HG03108 (cell line): ENCODE results near the gene UBQLN3.

Source experiments
- ATAC-seq: cut with Tn5 transposase; IDR thresholded peaks from one replicate; pipeline ENCODE4 v1.9.1; 2021; ENCODE audit warnings: moderate library complexity; ENCODE audit not compliant: unreplicated experiment

The UBQLN3 gene

GRCh38 chr11:5509803-5510202 is at the start of gene UBQLN3:
Gene UBQLN3, minus strand, starts transcription at chr11:5509957. Its CDS starts 399 bp downstream, at chr11:5509558.
- ATAC-seq: no peak

DNA sequence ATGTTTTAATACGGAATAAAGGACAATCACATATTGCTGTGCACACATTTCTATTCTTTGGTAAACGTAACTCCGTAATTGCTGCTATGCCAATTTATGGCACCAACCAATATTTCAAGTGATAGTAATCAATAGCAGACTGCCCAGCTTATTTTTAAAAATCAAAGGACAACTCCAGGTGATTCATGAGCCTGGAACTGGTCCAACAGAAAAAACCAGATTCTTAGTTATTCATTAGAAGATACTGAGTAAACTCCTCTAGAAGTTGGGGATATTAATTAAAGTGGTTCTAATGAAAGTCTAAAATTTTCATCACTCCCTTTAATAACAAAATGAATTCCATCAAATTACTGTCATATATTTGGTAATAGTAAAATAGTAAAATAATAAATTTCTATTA is 48.0 kb upstream of the UBQLN3 start:
- no peak for ATAC-seq

- ATAC-seq: no peak
Observed at GRCh38 chr11:5556596-5557188, 46.9 kb upstream of the UBQLN3 start.

DNA sequence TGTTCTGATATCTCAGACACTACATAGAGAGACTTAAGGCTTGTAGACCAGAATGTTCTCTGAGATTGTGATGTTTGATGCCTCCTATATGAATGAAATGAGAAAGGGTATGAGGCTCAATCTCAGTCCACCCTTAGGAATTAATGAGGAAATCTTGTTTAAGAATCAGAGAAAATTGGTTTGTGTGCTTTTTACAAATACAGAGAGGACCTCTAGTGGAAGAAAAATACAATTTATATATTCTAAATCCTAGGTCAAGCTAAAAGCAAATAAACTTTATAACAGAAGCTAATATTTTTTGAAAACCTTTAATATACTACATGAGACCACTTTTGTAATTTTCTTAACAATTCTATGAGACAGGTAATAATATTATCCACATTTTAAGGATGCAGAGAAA is 43.6 kb upstream of the UBQLN3 start:
- no peak for ATAC-seq

- ATAC-seq: no peak
Observed at GRCh38 chr11:5550440-5551095, 40.8 kb upstream of the UBQLN3 start.

- ATAC-seq: no peak
Observed at GRCh38 chr11:5548440-5548839, 38.7 kb upstream of the UBQLN3 start, which contains the start of gene OR52H1. Gene OR52H1, minus strand, starts transcription at chr11:5548540. Its CDS starts 3,035 bp downstream, at chr11:5545505.

DNA sequence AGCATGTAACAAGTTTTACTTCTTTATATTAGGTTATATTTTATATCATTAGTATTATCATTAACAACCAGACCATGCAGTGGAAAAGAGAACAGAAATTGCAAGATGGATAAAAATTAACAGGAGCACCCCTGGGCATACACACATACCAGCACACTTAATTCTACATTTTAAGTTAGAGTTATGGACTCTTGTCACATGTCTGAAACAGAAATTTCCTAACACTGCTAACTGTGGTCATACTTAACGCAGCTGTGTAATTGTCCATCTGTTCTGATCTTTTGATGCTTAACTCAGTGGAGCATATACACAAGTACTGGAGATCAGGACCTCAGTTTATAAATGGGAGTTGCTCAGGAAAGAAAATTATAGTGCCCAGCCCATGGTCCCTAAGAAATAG is 38.2 kb upstream of the UBQLN3 start:
- ATAC-seq: peak; percentile 87

DNA sequence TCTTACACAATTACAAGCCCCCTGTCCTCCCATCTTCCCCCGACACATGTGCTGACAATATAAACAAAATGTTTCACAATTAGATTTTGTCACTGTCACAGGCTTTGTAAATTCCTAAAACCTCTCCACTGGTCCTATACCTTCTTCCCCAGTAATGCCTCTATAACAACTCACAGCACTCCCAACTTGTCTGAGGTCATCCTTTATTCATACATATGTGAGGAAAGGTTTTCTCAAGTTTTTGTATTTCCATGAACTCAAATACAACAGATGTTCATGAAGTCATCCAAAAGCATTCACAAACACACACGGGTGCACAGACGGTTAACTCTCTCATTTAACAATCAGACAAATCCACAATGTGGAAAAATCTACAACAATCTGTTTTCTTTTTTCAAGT is 36.7 kb upstream of the UBQLN3 start:
- no peak for ATAC-seq

- ATAC-seq: no peak
Observed at GRCh38 chr11:5541427-5541826, 31.7 kb upstream of the UBQLN3 start.

GRCh38 chr11:5536482-5536881 is 26.7 kb upstream of the UBQLN3 start:
- no peak for ATAC-seq

GRCh38 chr11:5534046-5534445 is 24.3 kb upstream of the UBQLN3 start:
- ATAC-seq: no peak

- ATAC-seq: no peak
Observed at GRCh38 chr11:5531053-5531831, 21.5 kb upstream of the UBQLN3 start.

GRCh38 chr11:5528495-5528894 is 18.7 kb upstream of the UBQLN3 start:
- no peak for ATAC-seq

DNA sequence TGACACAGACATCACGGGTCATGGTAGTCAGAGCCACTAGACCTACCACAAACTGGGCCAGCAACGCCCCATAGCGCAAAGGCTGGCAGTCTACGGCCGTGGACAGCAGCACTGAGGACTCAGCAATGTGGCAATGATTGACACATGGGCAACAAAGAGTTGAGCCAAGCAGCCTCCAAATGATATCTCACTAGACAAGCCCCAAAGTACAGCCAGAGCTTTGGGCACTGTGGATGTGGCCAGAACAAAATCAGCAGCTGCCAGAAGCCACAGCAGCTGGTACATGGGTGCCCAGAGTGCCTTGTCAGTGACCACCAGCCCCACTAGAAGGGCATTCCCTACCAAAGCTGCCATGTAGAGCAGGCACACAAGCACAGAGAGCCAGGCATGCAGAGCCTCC is 18.0 kb upstream of the UBQLN3 start:
- no peak for ATAC-seq

- ATAC-seq: no peak
Observed at GRCh38 chr11:5524756-5525155, 15.0 kb upstream of the UBQLN3 start.

GRCh38 chr11:5522308-5522707 is 12.6 kb upstream of the UBQLN3 start:
- ATAC-seq: no peak

GRCh38 chr11:5521540-5521939 is 11.8 kb upstream of the UBQLN3 start:
- ATAC-seq: no peak

- ATAC-seq: no peak
Observed at GRCh38 chr11:5516599-5516998, 6.8 kb upstream of the UBQLN3 start, which contains the start of gene UBQLNL. Gene UBQLNL, minus strand, starts transcription at chr11:5516699. Its CDS starts 258 bp downstream, at chr11:5516441.

DNA sequence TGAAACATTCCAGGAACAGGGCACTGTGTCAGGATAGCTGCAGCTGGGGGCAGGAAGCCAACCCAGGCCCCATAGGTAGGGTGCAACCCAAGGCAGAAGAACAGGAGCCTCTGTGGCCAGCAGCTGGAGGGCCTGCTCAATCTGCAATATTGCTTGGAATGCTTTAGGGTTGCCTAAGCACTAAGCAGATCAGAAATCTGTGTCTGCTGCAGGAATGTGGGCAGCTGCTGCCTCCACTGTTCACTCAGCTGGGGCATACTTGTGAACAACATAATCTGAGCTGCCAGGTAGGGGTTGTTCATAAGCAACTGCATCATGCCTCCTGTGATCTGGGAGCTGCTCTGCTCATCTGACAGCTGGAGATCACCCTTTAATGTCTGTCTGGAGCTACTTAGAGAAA is 5.1 kb upstream of the UBQLN3 start:
- ATAC-seq: no peak

GRCh38 chr11:5508605-5509004 is 1.2 kb downstream of the UBQLN3 start:
- ATAC-seq: no peak

GRCh38 chr11:5507933-5508305 is 1.8 kb downstream of the UBQLN3 start:
- no peak for ATAC-seq
